Panc1 (cell line): ENCODE data around the gene UXS1.

Source experiments
- POLR2AphosphoS5 ChIP-seq: IDR thresholded peaks from 2 replicates; pipeline ENCODE4 v1.6.1; 2012; ENCODE audit warnings: mild to moderate bottlenecking, low read depth, low read length, moderate library complexity
- REST ChIP-seq, 2 experiments: IDR thresholded peaks; 2 replicates each; pipeline ENCODE4 v1.6.1; 2011 to 2012; ENCODE audit warnings: low read depth in 2 of 2, control low read depth in 1 of 2, low read length in 1 of 2, mild to moderate bottlenecking in 1 of 2, moderate library complexity in 1 of 2; ENCODE audit not compliant: insufficient read depth in 1 of 2
- SIN3A ChIP-seq: IDR thresholded peaks from 2 replicates; pipeline ENCODE4 v1.6.1; 2012; ENCODE audit warnings: low read depth, mild to moderate bottlenecking, low read length, moderate library complexity, borderline replicate concordance; ENCODE audit not compliant: insufficient read depth
- TF ChIP-seq, protein P1 (sequence below): fragments of 450-650 bp; IDR thresholded peaks from 2 replicates; pipeline ENCODE4 v1.5.1; 2017; ENCODE audit warnings: mild to moderate bottlenecking

DNA sequence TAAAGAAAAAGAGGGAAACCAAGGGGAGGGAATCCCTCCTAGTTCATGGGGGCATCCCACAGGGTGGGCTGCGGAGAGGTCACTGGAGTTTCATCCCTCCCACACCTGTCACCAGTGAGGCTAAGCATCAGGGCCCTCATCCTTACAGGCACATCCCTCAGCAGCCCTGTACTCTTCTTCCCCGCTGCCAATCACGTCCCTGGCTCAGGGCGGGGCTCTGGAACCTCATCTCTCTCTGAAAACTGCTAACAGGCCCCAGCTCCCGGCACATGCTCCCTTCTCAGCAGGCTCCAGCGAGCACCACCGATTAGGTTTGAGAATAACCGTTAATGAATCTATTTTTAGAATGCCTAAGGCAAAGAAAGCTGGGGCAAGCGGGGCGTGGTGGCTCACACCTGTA lies 13.0 kb downstream of the UXS1 start:
- TF ChIP-seq, protein P1, sequence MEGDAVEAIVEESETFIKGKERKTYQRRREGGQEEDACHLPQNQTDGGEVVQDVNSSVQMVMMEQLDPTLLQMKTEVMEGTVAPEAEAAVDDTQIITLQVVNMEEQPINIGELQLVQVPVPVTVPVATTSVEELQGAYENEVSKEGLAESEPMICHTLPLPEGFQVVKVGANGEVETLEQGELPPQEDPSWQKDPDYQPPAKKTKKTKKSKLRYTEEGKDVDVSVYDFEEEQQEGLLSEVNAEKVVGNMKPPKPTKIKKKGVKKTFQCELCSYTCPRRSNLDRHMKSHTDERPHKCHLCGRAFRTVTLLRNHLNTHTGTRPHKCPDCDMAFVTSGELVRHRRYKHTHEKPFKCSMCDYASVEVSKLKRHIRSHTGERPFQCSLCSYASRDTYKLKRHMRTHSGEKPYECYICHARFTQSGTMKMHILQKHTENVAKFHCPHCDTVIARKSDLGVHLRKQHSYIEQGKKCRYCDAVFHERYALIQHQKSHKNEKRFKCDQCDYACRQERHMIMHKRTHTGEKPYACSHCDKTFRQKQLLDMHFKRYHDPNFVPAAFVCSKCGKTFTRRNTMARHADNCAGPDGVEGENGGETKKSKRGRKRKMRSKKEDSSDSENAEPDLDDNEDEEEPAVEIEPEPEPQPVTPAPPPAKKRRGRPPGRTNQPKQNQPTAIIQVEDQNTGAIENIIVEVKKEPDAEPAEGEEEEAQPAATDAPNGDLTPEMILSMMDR, result no peak
- TF ChIP-seq POLR2AphosphoS5, result no peak
- TF ChIP-seq REST (IDR thresholded peaks at IDR 0.05; ENCODE audit: insufficient read depth in 1 of 2, low read depth in 2 of 2, low read length in 1 of 2), result no peak
- TF ChIP-seq SIN3A, result no peak
